EH (cell line): ENCODE data around the gene OR5B21.

Experiments
- DNase-seq: peaks from one replicate; pipeline ENCODE4 v3.0.0-alpha.2; 2015; ENCODE audit warnings: low read depth

The OR5B21 gene

GRCh38 chr11:58493676-58494075 lies 14.2 kb downstream of the OR5B21 start:
- DNase-seq: peak; percentile 34

GRCh38 chr11:58490827-58491226 lies 17.1 kb downstream of the OR5B21 start:
- DNase-seq: no peak

GRCh38 chr11:58487170-58487569 lies 20.7 kb downstream of the OR5B21 start:
- no peak for DNase-seq

GRCh38 chr11:58485961-58486360 lies 21.9 kb downstream of the OR5B21 start:
- no peak for DNase-seq

- no peak for DNase-seq
Observed at GRCh38 chr11:58471892-58472291, 36.0 kb downstream of the OR5B21 start.

DNA sequence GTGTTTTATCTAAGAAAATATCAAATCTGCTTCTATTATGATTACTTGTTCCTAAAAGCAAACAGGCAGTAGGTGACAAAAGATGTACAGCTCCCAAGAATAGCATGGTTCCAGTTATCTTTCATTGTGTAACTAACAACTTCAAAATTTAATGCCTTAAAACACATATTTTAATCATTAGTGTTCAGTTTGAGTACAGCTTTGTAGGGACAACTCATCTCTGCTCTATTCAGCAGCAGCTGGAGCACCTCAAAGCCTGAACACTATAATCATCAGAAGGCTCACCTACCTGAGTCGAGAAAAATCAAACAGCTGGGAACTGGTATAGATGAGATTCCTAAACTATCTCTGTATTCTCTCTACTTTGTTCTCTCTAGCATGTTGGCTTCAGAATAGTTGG lies 41.6 kb downstream of the OR5B21 start:
- peak; percentile 7 for DNase-seq

DNA sequence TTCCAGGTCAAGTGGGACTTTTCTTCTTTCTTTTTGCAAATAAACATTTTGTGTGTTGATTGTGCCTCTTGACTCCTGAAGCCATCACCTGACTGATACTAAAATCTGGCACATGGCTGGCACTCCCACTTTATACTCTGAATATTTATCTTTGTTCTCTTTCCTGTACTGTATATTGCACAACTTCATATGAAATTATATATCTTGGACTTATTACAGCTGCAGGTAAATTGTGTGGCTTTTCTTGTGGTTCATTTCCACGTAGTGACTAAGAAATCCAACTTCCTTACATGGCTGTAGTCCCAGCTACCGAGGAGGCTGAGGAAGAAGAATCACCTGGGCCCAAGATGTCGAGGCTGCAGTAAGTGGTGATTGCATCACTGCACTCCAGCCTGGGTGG lies 42.2 kb downstream of the OR5B21 start:
- no peak for DNase-seq
